GM10248 (cell line): Measurements from ENCODE around the gene ZNF532.

Source experiments
- CTCF ChIA-PET: fragments of 300-600 bp; sonication (Branson Sonifier 250); formaldehyde crosslinking; extraction: SDS; loops from one replicate; lab custom pipeline; 2021; ENCODE audit warnings: antibody characterized with exemption; lab: Yijun Ruan, JAX
- POLR2A ChIA-PET: fragments of 350-650 bp; sonication (Branson Sonifier 250); formaldehyde crosslinking; extraction: SDS; loops from one replicate; lab custom pipeline; 2020; ENCODE audit warnings: antibody characterized with exemption; lab: Yijun Ruan, JAX
- DNase-seq: peaks from one replicate; pipeline ENCODE4 v3.0.0; 2012; ENCODE audit errors: extremely low spot score
- CTCF ChIP-seq: IDR thresholded peaks from 2 replicates; pipeline ENCODE4 v1.5.1; 2012; ENCODE audit warnings: mild to moderate bottlenecking, low read depth; ENCODE audit errors: extremely low read depth, missing control alignments, control extremely low read depth

Gene ZNF532

GRCh38 chr18:59026364-59026763 lies 161.7 kb downstream of the ZNF532 start:
- no peak for TF ChIP-seq CTCF
- ChIA-PET POLR2A (no interaction called here), CTCF (interaction anchor here (0.9 kb wide), 1 partner anchor 12 kb away, joined by 3 read pairs; no protein-coding TSS in a partner anchor)
- DNase-seq = no peak

GRCh38 chr18:59026831-59027410 lies 162.2 kb downstream of the ZNF532 start:
- POLR2A ChIA-PET = no interaction called here
- no peak for TF ChIP-seq CTCF
- CTCF ChIA-PET = interaction anchor here (0.9 kb wide), 1 partner anchor 12 kb away, joined by 3 read pairs; no protein-coding TSS in a partner anchor
- DNase-seq = no peak

GRCh38 chr18:59029663-59030429 lies 165.2 kb downstream of the ZNF532 start:
- DNase-seq = no peak
- ChIA-PET POLR2A (no interaction called here), CTCF (interaction anchor here (1.1 kb wide), 1 partner anchor 236 kb away, joined by 3 read pairs; no protein-coding TSS in a partner anchor)
- no peak for TF ChIP-seq CTCF

DNA sequence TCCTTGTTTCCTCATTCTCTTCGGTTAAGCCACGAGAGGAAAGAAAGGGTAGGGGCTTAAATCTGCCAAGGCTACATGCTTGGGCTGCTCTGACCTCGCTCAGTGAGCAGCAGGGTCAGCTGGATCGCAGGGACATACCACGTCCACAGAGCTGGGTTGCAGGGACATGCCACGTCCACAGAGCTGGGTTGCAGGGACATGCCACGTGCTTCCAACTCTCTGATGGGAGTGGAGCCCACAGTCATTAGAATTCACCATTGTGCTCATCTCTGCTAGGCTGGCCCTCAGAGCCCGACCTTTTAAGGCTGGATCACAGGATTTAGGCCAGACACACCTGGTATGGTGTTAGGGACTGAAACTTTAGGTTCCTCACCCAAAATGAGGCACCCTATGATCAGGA lies 167.6 kb downstream of the ZNF532 start:
- ChIA-PET CTCF (no interaction called here), POLR2A (no interaction called here)
- no peak for TF ChIP-seq CTCF
- no peak for DNase-seq

DNA sequence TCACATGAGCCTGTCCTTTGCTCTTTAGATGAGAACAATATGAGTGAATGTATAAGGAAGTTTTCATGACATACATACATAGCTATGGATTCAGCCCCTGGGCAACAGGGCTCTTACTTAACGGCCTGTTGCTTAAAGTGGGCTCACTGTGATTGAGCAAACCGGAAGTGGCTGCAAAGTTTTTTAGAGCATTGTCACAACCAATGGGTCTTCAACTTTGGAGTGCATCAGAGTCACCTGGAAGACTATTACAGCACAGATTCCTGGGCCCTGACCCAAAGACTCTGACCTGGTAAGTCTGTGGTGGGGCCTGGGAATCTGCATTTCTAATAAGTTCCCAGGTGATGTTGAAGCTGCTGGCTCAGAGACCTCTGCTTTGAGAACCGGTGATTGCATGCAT lies 168.7 kb downstream of the ZNF532 start:
- no peak for TF ChIP-seq CTCF
- ChIA-PET CTCF (interaction anchor here (1.5 kb wide), 1 partner anchor 38 kb away, joined by 4 read pairs; no protein-coding TSS in a partner anchor), POLR2A (no interaction called here)
- no peak for DNase-seq

- CTCF ChIA-PET = interaction anchor here (1.5 kb wide), 1 partner anchor 37 kb away, joined by 4 read pairs; no protein-coding TSS in a partner anchor
These were observed 169.3 kb downstream of the ZNF532 start for GRCh38 chr18:59033974-59034373.

More at GRCh38 chr18:59033974-59034373, 169.3 kb downstream of the ZNF532 start:
- no peak for TF ChIP-seq CTCF
- POLR2A ChIA-PET = no interaction called here
- no peak for DNase-seq
